Prostate gland (tissue), 2 donors: ENCODE results near the gene ALOXE3. TPM values are rescaled to one million over a fixed set of nuclear protein-coding genes. Genes with fewer than 3 reads are reported as not detected.

ENCODE experiments used
- DNase-seq: peaks from one replicate; pipeline ENCODE4 v3.0.0-alpha.2; 2019; ENCODE audit warnings: low spot score
- H3K27ac ChIP-seq, 2 donors: fragments of 200-600 bp; sonication (generic); 2 replicates each; pipeline ENCODE4 v1.5.1; 2017 to 2019
- H3K27me3 ChIP-seq: fragments of 200-600 bp; sonication (generic); replicated peaks from 2 replicates; pipeline ENCODE4 v1.5.1; 2019; ENCODE audit not compliant: insufficient read depth
- H3K36me3 ChIP-seq, 2 donors: fragments of 200-600 bp; sonication (generic); 1 replicate in 1 of 2; 2 replicates in 1 of 2; pipeline versions ENCODE4 v1.5.1 to v1.8.1; 2017 to 2019
- H3K4me1 ChIP-seq: fragments of 200-600 bp; sonication (generic); replicated peaks from 2 replicates; pipeline ENCODE4 v1.5.1; 2019
- H3K4me3 ChIP-seq, 2 donors: fragments of 200-600 bp; sonication (generic); 2 replicates each; pipeline ENCODE4 v1.5.1; 2017 to 2019
- H3K9me3 ChIP-seq: fragments of 200-600 bp; sonication (generic); 2 replicates; pipeline ENCODE4 v1.5.1; 2017
- POLR2A ChIP-seq: fragments of 450-650 bp; IDR thresholded peaks from one replicate; pipeline ENCODE4 v1.6.1; 2016; ENCODE audit warnings: antibody characterized with exemption, mild to moderate bottlenecking
- POLR2AphosphoS5 ChIP-seq: sonication (generic); formaldehyde crosslinking; IDR thresholded peaks from one replicate; pipeline ENCODE4 v1.6.1; 2017; ENCODE audit warnings: antibody characterized with exemption
- WGBS: methylation state at CpG from one replicate; pipeline ENCODE4 v1.1.5; 2018; 5-methylcytosine and 5-hydroxymethylcytosine counted together
- intact Hi-C: fragments of 100-400 bp; cut with DNase I; formaldehyde crosslinking; loops from one replicate; pipeline ENCODE4 v1.14.2; 2022
- total RNA-seq, 2 donors: library from RNA; depleted of rRNA; stranded (reverse); fragments of >200 nt; gene quantifications; one replicate each; pipeline ENCODE4 v1.1.0, GENCODE V29; 2016
- TF ChIP-seq, protein P1 (sequence below), 4 experiments: fragments of 200-600 bp in 2 of 4; fragments of 450-650 bp in 2 of 4; sonication (generic) in 2 of 4; IDR thresholded peaks; 1 replicate in 3 of 4; 2 replicates in 1 of 4; pipeline ENCODE4 v1.5.1; 2016 to 2019; ENCODE audit warnings: antibody characterized with exemption in 4 of 4, mild to moderate bottlenecking in 2 of 4, moderate library complexity in 2 of 4

The ALOXE3 gene
- total RNA-seq, 2 donors from 2014 or later, result 2.4 TPM; not detected in 1

DNA sequence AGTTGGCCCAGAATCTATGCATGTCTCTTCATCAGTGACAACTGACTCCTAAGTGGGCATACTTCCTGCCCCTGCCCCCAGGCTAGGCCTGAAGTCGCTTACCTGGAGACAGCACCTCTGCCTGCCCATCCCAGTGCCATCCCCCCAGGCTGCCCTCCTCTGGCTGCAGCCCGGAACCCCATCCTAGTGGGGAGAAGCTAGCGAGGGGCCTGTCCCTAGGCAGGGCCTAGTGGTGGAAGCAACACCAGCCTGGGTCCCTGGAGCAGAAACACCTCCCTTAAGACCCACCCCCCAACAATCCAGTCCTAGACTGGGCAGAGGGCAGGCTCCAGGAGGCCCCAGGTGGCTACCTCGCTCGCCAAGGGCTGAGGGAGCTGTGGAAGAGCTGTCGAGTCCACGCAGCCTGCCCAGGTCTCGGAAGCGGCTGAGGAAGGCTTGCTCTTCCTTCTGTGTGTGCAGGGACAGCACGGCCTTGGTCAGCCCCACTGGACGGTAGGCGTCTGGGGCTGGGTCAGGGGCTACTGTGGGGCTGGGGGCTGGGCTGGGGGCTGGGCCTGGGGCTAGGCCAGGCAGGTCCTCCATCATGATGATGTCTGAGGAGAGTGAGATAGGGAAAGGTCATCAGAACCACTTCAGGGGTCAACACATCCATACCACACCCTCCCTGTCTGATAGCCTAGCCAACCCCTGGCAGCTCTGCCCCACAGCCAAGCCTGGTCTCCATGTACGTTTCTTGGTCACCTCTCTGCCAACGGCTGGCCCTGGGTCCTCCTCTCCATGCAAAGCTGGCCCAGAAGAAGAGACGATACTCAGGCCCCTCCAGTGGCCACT is 26.3 kb upstream of the ALOXE3 start:
- Histone ChIP-seq H3K4me3 (no peak overlapping the region), H3K27ac (no peak overlapping the region), H3K36me3 (peaks cover 75 to 91% of the 10 kb centered on the region in 2 donors), H3K9me3 (no peaks in the 10 kb centered on the region), H3K4me1 (no peaks in the 10 kb centered on the region), H3K27me3 (no peaks in the 10 kb centered on the region)
- TF ChIP-seq POLR2AphosphoS5, result no peak
- no peak for TF ChIP-seq POLR2A
- TF ChIP-seq, protein P1, sequence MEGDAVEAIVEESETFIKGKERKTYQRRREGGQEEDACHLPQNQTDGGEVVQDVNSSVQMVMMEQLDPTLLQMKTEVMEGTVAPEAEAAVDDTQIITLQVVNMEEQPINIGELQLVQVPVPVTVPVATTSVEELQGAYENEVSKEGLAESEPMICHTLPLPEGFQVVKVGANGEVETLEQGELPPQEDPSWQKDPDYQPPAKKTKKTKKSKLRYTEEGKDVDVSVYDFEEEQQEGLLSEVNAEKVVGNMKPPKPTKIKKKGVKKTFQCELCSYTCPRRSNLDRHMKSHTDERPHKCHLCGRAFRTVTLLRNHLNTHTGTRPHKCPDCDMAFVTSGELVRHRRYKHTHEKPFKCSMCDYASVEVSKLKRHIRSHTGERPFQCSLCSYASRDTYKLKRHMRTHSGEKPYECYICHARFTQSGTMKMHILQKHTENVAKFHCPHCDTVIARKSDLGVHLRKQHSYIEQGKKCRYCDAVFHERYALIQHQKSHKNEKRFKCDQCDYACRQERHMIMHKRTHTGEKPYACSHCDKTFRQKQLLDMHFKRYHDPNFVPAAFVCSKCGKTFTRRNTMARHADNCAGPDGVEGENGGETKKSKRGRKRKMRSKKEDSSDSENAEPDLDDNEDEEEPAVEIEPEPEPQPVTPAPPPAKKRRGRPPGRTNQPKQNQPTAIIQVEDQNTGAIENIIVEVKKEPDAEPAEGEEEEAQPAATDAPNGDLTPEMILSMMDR (IDR thresholded peaks at IDR 0.05), result no peak
- no peak for DNase-seq
- WGBS, result 93% methylated on average over 15 of the region's 15 CpGs
- intact Hi-C loops, result no loop called here

DNA sequence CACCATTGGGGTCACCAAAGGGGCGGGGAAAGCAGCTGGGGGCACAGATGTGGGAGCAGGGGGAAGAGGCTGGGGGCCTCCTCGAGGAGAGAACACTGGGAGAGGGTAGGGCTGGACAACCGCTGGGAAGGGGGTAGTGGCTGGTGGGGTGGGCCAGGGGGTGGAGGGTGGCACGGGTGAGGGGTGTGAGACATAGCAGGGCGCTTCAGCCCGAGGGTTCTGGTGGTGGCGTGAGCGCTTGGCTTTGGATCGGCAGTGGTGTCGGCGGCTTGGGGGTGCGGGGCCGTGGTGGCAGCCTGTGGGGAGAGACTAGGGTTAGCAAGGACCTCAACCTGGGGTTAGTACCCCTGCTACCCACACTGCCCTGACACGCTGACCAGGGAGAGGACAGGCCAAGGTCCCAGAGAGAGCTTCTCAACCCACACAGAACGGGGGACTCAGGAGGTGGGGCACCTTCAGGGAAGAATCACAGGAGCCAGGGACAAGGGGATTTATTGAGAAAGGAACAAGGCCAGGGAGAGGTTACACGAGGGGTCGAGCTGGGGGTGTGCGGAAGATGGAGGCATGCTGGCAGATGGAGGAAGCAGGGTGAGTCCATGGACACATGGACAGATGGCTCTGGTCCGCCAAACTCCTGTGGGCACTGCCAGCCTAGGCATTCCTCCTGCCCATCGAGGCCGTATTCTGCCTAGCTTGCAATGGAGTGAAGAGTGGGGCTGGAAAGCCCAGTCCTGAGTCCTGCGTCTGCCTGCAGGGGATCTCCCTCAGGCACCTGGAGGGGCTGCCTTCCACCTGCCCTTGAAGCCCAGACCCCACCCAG is 25.5 kb upstream of the ALOXE3 start:
- Histone ChIP-seq H3K36me3 (peaks cover 69 to 84% of the 10 kb centered on the region in 2 donors), H3K9me3 (no peaks in the 10 kb centered on the region), H3K4me1 (no peaks in the 10 kb centered on the region), H3K4me3 (no peak overlapping the region), H3K27me3 (no peaks in the 10 kb centered on the region), H3K27ac (peak overlapping the region in 1 of 2 donors; percentile 13)
- no peak for DNase-seq
- intact Hi-C loops, result no loop called here
- WGBS, result 89% methylated on average over 22 of the region's 22 CpGs
- TF ChIP-seq, protein P1 (IDR thresholded peaks at IDR 0.05), result no peak
- TF ChIP-seq POLR2AphosphoS5, result no peak
- TF ChIP-seq POLR2A, result no peak

DNA sequence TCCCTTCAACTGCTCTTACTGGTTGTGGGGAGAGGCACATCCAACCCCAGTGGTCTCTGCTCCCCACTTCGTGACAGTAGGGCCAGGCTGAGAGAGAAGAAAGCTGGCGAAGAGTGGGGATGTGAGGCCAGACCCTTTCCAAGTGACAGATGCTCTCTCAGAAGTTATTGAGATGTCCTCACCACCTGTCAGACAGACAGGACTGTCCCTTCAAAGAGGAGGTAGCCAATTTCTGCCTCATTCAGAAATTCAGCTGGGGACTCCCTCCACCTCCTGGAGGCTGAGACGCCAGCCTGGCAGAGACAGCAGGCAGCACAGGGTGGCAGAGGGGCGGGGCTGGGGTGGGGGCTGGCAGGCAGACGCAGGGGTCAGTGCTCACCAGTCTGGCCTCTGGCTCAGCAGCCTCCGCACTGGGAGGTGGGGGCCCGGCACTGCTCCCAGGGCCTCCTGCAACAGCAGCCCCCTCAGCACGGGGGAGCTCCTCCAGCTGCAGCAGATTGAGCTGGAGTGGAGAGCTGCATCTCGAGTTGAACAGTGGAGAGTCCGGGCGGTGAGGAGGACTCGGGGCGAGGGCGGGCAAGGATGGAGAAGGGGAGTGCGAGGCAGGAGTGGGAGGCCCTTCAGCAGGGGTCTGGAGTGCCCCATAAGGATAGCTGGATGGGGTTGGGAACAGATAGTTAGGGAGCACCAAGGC is 24.7 kb upstream of the ALOXE3 start:
- no peaks in the 10 kb centered on the region for H3K9me3 ChIP-seq
- peaks cover 62 to 76% of the 10 kb centered on the region in 2 donors for H3K36me3 ChIP-seq
- H3K27me3 ChIP-seq, result no peaks in the 10 kb centered on the region
- no peaks in the 10 kb centered on the region for H3K4me1 ChIP-seq
- no peak for DNase-seq
- H3K4me3 ChIP-seq, result no peak overlapping the region
- TF ChIP-seq, protein P1 (IDR thresholded peaks at IDR 0.05), result no peak
- no peak for TF ChIP-seq POLR2AphosphoS5
- no peak for TF ChIP-seq POLR2A
- peak overlapping the region; percentile 2 to 13 for H3K27ac ChIP-seq
- intact Hi-C loops, result no loop called here
- 86% methylated on average over 14 of the region's 15 CpGs for WGBS

DNA sequence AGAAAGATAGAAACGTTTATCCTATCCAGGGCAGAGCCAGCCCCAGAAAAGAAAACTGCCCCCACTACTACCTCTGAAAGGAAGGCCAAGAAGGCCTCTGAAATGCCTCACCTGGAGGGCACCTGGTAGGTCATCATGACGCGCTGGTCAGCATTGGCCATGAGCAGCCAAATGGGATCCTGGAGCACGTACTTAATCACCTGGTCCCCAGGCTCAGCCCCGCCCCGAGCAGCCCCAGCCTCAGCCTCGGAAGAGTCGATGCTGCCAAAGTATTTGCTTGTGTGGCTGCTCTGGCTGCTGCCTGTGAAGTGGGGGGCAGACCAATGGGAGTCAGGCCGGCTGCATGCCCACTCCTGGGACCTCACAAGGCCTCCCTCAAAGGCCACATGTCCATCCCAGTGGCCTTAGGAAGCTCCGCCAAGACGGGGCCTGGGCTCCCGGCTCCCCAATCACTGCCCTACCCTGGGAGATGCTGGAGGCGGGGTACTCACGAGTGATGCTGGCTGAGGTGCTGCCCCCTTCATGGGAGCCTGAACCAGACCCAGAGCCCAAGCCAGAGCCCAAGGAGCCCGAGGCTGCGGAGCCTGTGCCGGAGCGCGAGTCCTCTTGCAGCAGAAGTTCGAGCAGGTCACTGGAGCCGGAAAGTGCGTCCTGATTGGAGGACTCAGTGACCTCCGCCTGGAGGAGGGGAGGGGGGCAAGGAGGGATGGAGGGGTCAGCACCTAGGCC is 24.0 kb upstream of the ALOXE3 start:
- Histone ChIP-seq H3K4me3 (no peak overlapping the region), H3K4me1 (no peaks in the 10 kb centered on the region), H3K27me3 (no peaks in the 10 kb centered on the region), H3K27ac (peak overlapping the region in 1 of 2 donors; percentile 2), H3K36me3 (peaks cover 55 to 69% of the 10 kb centered on the region in 2 donors), H3K9me3 (no peaks in the 10 kb centered on the region)
- WGBS, result 88% methylated on average over 15 of the region's 23 CpGs
- intact Hi-C loops, result no loop called here
- TF ChIP-seq, protein P1 (IDR thresholded peaks at IDR 0.05), result no peak
- no peak for TF ChIP-seq POLR2A
- no peak for TF ChIP-seq POLR2AphosphoS5
- DNase-seq, result no peak
